IPS DF 19.7 (cell line): ENCODE measurements around the gene PRM2.

Experiments used
- DNase-seq: peaks from one replicate; pipeline ENCODE4 v3.0.0-alpha.2; 2013; ENCODE audit warnings: low read depth, low spot score

PRM2 gene

GRCh38 chr16:11249233-11250061 is 26.8 kb downstream of the PRM2 start:
- no peak for DNase-seq

- DNase-seq = no peak
These were observed 28.1 kb downstream of the PRM2 start for GRCh38 chr16:11248133-11248532.

- no peak for DNase-seq
These were observed 30.3 kb downstream of the PRM2 start for GRCh38 chr16:11245988-11246387.

- no peak for DNase-seq
These were observed 31.0 kb downstream of the PRM2 start for GRCh38 chr16:11245222-11245737.

- DNase-seq = no peak
These were observed 33.6 kb downstream of the PRM2 start for GRCh38 chr16:11242658-11243057.

GRCh38 chr16:11241480-11242204 is 34.6 kb downstream of the PRM2 start:
- DNase-seq = no peak

GRCh38 chr16:11240636-11241473 is 35.4 kb downstream of the PRM2 start:
- DNase-seq = no peak

GRCh38 chr16:11239644-11240632 is 36.3 kb downstream of the PRM2 start:
- DNase-seq = no peak

- no peak for DNase-seq
These were observed 37.7 kb downstream of the PRM2 start for GRCh38 chr16:11238272-11239202.

- no peak for DNase-seq
These were observed 39.6 kb downstream of the PRM2 start for GRCh38 chr16:11236461-11237254.

- DNase-seq = no peak
These were observed 40.6 kb downstream of the PRM2 start for GRCh38 chr16:11235703-11235991.

GRCh38 chr16:11234884-11235702 is 41.2 kb downstream of the PRM2 start:
- no peak for DNase-seq

GRCh38 chr16:11233727-11234376 is 42.4 kb downstream of the PRM2 start:
- DNase-seq = no peak

GRCh38 chr16:11232852-11233726 is 43.2 kb downstream of the PRM2 start:
- DNase-seq = no peak

- DNase-seq = no peak
These were observed 43.9 kb downstream of the PRM2 start for GRCh38 chr16:11232302-11232851.

GRCh38 chr16:11231367-11231970 is 44.8 kb downstream of the PRM2 start:
- DNase-seq = no peak
